Measurements from ENCODE around the gene GBP3.
"Not testable (repeated sequence)": the region's sequence is repeated elsewhere in the genome, so short reads cannot be mapped to it uniquely, and the experiment has no call there.

The GBP3 gene

GRCh38 chr1:88976235-88976634 is 46.4 kb downstream of the GBP3 start:
- Histone ChIP-seq H3K27ac (ENCODE audit: low read depth, low read length) (no peak overlapping the region), H3F3A (ENCODE audit: control insufficient read depth, insufficient read depth) (no peaks in the 10 kb centered on the region; the same call in 1 of the 2 replicates), H3K4me3 (ENCODE audit: low read length) (no peak overlapping the region), H3K79me2 (ENCODE audit: control insufficient read depth, low read length) (peaks cover 39% of the 10 kb centered on the region), H3K9me2 (replicated peaks; ENCODE audit: control insufficient read depth, low read length) (no peaks in the 10 kb centered on the region), H4K20me1 (ENCODE audit: control insufficient read depth, insufficient read depth, low read depth, low read length) (peaks cover 4% of the 10 kb centered on the region; the same call in 1 of the 2 replicates), H3K9me3 (ENCODE audit: control insufficient read depth, insufficient read depth, low read length) (no peaks in the 10 kb centered on the region), H3K4me2 (ENCODE audit: low read length) (no peak overlapping the region), H3K36me3 (ENCODE audit: control insufficient read depth, low read length) (peaks cover 23% of the 10 kb centered on the region), H3K4me1 (ENCODE audit: control insufficient read depth, low read length) (peaks cover 15% of the 10 kb centered on the region), H3K27me3 (ENCODE audit: control insufficient read depth, low read length) (no peaks in the 10 kb centered on the region)
- no peak for TF ChIP-seq EZH2phosphoT487 (IDR thresholded peaks at IDR 0.05; ENCODE audit: borderline replicate concordance, low read length)
- TF ChIP-seq, protein P1, sequence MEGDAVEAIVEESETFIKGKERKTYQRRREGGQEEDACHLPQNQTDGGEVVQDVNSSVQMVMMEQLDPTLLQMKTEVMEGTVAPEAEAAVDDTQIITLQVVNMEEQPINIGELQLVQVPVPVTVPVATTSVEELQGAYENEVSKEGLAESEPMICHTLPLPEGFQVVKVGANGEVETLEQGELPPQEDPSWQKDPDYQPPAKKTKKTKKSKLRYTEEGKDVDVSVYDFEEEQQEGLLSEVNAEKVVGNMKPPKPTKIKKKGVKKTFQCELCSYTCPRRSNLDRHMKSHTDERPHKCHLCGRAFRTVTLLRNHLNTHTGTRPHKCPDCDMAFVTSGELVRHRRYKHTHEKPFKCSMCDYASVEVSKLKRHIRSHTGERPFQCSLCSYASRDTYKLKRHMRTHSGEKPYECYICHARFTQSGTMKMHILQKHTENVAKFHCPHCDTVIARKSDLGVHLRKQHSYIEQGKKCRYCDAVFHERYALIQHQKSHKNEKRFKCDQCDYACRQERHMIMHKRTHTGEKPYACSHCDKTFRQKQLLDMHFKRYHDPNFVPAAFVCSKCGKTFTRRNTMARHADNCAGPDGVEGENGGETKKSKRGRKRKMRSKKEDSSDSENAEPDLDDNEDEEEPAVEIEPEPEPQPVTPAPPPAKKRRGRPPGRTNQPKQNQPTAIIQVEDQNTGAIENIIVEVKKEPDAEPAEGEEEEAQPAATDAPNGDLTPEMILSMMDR (IDR thresholded peaks at IDR 0.05; ENCODE audit: low read depth, low read length, poor library complexity, severe bottlenecking), result no peak

DNA sequence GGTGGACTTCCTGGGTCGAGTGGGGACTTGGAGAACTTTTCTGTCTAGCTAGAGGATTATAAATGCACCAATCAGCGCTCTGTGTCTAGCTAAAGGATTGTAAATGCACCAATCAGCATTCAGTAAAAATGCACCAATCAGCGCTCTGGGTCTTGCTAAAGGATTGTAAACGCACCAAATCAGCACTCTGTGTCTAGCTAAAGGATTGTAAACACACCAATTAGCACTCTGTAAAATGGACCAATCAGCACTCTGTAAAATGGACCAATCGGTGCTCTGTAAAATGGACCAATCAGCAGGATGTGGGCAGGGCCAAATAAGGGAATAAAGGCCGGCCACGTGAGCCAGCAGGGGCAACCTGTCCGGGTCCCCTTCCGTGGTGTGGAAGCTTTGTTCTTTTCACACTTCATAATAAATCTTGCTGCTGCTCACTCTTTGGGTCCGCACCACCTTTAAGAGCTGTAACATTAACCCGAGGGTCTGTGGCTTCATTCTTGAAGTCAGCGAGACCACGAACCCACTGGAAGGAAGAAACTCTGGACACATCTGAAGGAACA is 48.0 kb downstream of the GBP3 start:
- not testable (repeated sequence) for H4K20me1 ChIP-seq (ENCODE audit: control insufficient read depth, insufficient read depth, low read depth, low read length); H3K27me3 ChIP-seq (ENCODE audit: control insufficient read depth, low read length)
- peaks cover 26% of the 10 kb centered on the region for H3K79me2 ChIP-seq (ENCODE audit: control insufficient read depth, low read length)

GRCh38 chr1:88973520-88974137 is 49.0 kb downstream of the GBP3 start:
- TF ChIP-seq EZH2phosphoT487 (IDR thresholded peaks at IDR 0.05; ENCODE audit: borderline replicate concordance, low read length), result no peak
- TF ChIP-seq, protein P1 (IDR thresholded peaks at IDR 0.05; ENCODE audit: low read depth, low read length, poor library complexity, severe bottlenecking), result peak; percentile 77
- no peaks in the 10 kb centered on the region for H3K9me2 ChIP-seq (replicated peaks; ENCODE audit: control insufficient read depth, low read length)
- no peak overlapping the region for H3K27ac ChIP-seq (ENCODE audit: low read depth, low read length)
- no peak overlapping the region for H3K4me3 ChIP-seq (ENCODE audit: low read length)
- H3K4me1 ChIP-seq (ENCODE audit: control insufficient read depth, low read length), result peaks cover 10% of the 10 kb centered on the region
- no peaks in the 10 kb centered on the region for H3K27me3 ChIP-seq (ENCODE audit: control insufficient read depth, low read length)
- H3K4me2 ChIP-seq (ENCODE audit: low read length), result no peak overlapping the region
- H3K79me2 ChIP-seq (ENCODE audit: control insufficient read depth, low read length), result peaks cover 15% of the 10 kb centered on the region
- no peaks in the 10 kb centered on the region for H3K9me3 ChIP-seq (ENCODE audit: control insufficient read depth, insufficient read depth, low read length)
- H4K20me1 ChIP-seq (ENCODE audit: control insufficient read depth, insufficient read depth, low read depth, low read length), result peaks cover 4% of the 10 kb centered on the region; the same call in 1 of the 2 replicates
- no peaks in the 10 kb centered on the region; the same call in 1 of the 2 replicates for H3F3A ChIP-seq (ENCODE audit: control insufficient read depth, insufficient read depth)
- peaks cover 5% of the 10 kb centered on the region; the same call in 1 of the 2 replicates for H3K36me3 ChIP-seq (ENCODE audit: control insufficient read depth, low read length)

More for the DNA sequence above, 48.0 kb downstream of the GBP3 start:
- Histone ChIP-seq H3K36me3 (ENCODE audit: control insufficient read depth, low read length) (peaks cover 14% of the 10 kb centered on the region), H3K4me1 (ENCODE audit: control insufficient read depth, low read length) (peaks cover 15% of the 10 kb centered on the region)
- H3K4me2 ChIP-seq (ENCODE audit: low read length); H3K27ac ChIP-seq (ENCODE audit: low read depth, low read length); H3K9me3 ChIP-seq (ENCODE audit: control insufficient read depth, insufficient read depth, low read length); H3K4me3 ChIP-seq (ENCODE audit: low read length); H3F3A ChIP-seq (ENCODE audit: control insufficient read depth, insufficient read depth); H3K9me2 ChIP-seq (replicated peaks; ENCODE audit: control insufficient read depth, low read length): not testable (repeated sequence)

- Histone ChIP-seq H4K20me1 (ENCODE audit: control insufficient read depth, insufficient read depth, low read depth, low read length) (no peaks in the 10 kb centered on the region), H3K4me3 (ENCODE audit: low read length) (no peak overlapping the region), H3K9me3 (ENCODE audit: control insufficient read depth, insufficient read depth, low read length) (no peaks in the 10 kb centered on the region), H3F3A (ENCODE audit: control insufficient read depth, insufficient read depth) (no peaks in the 10 kb centered on the region), H3K9me2 (replicated peaks; ENCODE audit: control insufficient read depth, low read length) (no peaks in the 10 kb centered on the region), H3K27me3 (ENCODE audit: control insufficient read depth, low read length) (no peaks in the 10 kb centered on the region), H3K79me2 (ENCODE audit: control insufficient read depth, low read length) (no peaks in the 10 kb centered on the region), H3K27ac (ENCODE audit: low read depth, low read length) (no peak overlapping the region), H3K4me1 (ENCODE audit: control insufficient read depth, low read length) (no peaks in the 10 kb centered on the region), H3K4me2 (ENCODE audit: low read length) (no peak overlapping the region), H3K36me3 (ENCODE audit: control insufficient read depth, low read length) (peaks cover 34% of the 10 kb centered on the region)
- TF ChIP-seq, protein P1 (IDR thresholded peaks at IDR 0.05; ENCODE audit: low read depth, low read length, poor library complexity, severe bottlenecking), result no peak
- TF ChIP-seq EZH2phosphoT487 (IDR thresholded peaks at IDR 0.05; ENCODE audit: borderline replicate concordance, low read length), result no peak
These were observed 60.9 kb downstream of the GBP3 start for GRCh38 chr1:88961647-88962275.
